HG02623 (cell line): ENCODE data around the gene ZNF548.
A peak's percentile ranks its signal among the peaks of the same experiment; 100 is the strongest.
"Not testable (repeated sequence)": the region's sequence is repeated elsewhere in the genome, so short reads cannot be mapped to it uniquely, and the experiment has no call there.

Experiments used
- ATAC-seq: cut with Tn5 transposase; IDR thresholded peaks from one replicate; pipeline ENCODE4 v1.9.1; 2021; ENCODE audit warnings: moderate library complexity; ENCODE audit not compliant: unreplicated experiment

ZNF548 gene

DNA sequence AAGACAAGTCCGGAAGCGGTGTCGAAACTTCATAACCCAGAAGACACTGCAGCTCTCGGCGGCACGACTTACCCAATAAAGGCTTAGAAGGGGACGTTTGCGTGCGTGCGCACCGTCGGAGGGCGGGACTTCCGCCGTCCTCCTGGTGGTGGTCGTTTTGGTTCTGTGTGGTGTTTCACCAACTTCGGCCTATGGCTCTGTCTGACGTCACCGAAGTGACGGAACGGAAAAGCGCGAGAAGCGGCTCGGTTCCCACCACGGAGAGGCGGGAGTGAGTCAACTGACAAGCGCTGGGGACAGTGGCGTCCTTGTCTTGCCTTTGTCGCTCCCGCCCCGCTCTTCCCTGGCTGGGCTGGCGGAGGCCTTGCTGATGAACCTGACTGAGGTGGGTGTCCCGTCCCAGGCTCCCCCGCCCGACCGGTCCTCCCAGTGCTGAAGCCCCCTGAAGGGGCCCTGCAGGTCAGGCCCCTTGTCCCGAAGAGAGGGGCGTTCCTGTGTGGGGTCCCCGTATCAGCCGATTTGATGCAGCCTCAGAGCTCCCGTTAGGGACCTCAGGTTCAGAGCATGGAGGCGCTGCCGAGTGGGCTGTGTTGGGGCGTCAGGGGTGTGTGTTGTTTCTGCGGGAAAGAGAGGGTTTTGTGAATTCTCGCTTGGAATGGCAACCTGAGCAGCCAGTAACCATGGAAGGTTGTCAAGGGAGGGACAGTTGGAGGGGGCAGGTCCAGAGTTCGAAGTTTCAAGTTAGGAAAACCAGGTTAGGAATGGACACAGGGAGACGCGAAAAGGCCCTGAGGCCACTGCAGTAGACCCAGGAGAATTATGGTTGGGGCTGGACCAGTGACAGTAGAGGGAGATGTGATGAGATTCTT is at the start of gene ZNF548:
Gene ZNF548, plus strand, starts transcription at position 125 of the 869 bp plus-strand sequence. Its CDS starts 246 bp downstream, at position 371.
- ATAC-seq = peak; percentile 89

DNA sequence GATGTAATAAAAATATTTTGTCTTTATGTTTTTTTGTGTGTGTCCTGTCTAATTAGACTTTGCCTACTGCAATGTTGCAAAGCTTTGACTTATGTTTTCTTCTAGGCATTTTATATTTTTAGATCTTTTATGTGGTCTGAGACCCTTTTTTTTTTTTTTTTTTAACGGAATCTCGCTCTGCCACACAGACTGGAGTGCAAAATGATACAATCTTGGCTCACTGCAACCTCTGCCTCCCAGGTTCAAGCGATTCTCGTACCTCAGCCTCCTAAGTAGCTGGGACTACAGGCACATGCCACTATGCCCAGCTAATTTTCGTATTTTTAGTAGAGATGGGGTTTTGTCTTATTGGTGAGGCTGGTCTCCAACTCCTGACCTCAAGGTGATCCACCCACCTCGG is 47.1 kb upstream of the ZNF548 start:
- no peak for ATAC-seq

DNA sequence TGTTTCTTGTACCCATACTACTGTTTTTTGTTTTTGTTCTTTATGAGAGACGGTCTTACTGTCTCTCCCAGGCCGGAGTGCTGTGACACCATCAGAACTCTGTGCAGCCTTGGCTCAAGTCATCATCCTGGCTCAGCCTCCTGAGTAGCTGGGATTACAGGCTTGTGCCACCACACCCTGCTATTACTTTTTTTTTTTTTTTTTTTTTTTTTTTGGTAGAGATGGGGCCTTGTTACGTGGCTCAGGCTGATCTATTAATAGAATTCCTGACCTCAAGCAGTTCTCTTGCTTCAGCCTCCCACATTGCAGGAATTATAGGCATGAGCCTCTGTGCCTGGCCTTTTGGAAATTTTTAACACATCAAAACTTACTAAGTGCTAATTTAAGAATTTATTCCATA is 41.5 kb upstream of the ZNF548 start:
- ATAC-seq = no peak

DNA sequence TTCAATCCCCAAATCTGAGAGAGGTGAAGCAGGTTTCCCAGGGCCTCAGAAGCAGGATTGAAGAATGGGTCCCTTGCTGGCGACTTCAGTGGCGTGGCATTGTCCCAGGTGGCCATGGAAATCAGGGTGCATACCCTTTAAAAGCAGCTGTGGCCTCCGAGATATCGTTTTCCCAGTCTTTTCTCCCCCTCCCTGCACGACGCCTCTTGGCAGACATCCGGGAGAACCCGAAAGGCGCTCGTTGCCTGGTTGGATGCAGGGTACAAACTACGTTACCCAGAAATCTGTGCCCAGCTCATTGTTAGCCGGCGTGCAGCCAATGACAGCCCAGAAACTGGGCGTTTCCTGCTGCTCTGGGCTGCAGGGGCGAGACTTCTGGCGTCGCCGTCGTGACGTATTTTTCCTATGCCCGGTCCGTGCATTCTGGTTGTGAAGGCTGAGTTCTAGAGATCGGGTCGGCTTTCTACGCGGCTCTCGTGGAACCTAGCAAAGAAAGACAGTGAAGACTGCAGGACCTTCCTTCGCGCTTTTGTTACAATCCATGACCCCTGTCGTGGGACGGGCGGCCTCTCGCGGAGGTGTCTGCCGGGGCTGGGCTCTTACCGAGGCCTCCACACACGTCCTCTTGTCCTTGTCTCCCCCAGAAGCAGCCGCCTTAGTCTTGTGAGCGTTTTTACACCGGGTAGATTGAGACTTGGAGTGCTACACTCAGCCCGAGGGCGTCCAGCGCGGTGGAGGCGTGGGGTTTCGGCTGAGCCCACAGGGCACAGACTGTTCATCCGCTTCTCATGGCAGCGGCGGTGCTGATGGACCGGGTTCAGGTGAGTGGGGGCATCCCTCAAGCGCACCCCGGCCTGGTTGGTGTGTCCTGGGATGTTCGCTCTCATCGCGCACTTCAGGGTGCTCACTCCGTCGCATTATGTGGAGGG is 38.5 kb upstream of the ZNF548 start, which contains the start of gene ZNF304:
Gene ZNF304, plus strand, starts transcription at position 395 of the 929 bp plus-strand sequence. Its CDS starts 394 bp downstream, at position 789.
- peak; percentile 87 for ATAC-seq

DNA sequence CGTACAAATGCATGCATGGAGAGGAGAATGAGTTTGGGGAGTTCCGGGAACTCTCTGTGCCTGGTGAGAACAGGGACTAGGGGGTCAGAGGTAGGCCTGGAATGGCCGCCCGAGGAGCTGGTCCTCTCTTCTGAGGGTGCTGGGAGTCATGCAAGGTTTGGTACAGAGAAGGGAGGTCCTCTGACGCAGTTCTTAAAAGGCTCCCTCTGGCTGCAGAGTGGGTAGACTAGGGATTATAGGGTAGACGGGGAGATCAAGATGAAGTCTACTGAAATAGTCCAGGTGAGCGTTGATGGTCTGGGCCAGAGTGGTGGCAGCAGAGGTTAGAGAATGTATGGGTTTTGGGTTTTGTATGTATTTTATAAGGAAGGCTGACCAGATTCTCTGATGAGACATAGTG is 37.8 kb upstream of the ZNF548 start:
- no peak for ATAC-seq

DNA sequence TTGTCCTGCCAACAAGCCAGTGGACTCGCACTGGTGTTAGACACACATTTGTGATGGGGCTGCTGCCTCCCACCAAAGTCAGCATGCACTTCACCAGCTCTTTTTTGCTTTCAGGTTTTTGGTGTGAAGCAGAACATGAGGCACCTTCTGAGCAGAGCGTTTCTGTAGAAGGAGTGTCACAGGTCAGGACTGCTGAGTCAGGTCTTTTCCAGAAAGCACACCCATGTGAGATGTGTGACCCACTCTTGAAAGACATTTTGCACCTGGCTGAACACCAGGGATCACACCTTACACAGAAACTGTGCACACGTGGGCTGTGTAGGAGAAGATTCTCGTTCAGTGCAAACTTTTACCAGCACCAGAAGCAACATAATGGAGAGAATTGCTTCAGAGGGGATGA is 33.7 kb upstream of the ZNF548 start:
- no peak for ATAC-seq

DNA sequence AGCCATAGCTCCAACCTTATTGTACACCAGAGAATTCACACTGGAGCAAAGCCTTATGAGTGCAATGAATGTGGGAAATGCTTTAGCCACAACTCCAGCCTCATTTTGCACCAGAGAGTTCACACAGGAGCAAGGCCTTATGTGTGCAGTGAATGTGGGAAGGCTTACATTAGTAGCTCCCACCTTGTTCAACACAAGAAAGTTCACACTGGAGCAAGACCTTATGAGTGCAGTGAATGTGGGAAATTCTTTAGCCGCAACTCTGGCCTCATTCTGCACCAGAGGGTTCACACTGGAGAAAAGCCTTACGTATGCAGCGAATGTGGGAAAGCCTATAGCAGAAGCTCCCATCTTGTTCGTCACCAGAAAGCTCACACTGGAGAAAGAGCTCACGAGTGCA is 32.2 kb upstream of the ZNF548 start:
- no peak for ATAC-seq

DNA sequence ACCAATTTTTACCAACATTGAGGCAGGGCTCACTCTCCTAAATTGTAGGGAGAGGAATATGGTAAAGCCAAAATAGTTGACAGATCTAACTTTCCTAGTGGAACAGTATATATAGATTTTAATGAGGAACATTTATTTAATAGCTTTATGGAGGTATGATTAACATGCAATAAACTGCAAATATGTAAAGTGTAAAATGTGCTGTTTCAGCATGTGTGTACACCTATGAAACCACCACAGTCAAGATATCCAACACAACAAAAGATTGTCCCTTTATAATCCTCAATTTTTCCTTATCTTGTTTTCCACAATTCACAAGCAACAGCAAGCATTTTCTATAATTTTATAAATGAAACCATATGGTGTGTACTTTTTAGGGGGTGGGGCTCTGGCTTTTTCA is 30.4 kb upstream of the ZNF548 start:
- ATAC-seq = no peak

DNA sequence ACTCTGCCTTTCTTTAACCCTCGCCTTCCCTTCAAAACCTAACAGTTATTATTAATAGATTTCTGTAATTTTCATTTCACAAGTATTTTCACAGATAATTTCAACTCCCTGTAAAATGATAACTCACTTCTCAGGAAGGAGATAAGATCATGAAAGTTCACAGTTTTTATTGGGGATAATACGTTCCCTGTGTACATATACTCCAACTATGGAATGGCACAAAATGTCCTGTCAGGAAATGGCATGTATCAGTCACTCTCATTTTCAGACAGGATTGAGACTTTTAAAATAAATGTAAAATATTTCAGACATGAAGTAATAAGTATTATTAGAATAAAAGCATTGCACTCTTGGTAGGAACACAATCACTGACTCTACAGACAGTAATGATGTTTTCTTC is 27.2 kb upstream of the ZNF548 start:
- ATAC-seq = no peak

DNA sequence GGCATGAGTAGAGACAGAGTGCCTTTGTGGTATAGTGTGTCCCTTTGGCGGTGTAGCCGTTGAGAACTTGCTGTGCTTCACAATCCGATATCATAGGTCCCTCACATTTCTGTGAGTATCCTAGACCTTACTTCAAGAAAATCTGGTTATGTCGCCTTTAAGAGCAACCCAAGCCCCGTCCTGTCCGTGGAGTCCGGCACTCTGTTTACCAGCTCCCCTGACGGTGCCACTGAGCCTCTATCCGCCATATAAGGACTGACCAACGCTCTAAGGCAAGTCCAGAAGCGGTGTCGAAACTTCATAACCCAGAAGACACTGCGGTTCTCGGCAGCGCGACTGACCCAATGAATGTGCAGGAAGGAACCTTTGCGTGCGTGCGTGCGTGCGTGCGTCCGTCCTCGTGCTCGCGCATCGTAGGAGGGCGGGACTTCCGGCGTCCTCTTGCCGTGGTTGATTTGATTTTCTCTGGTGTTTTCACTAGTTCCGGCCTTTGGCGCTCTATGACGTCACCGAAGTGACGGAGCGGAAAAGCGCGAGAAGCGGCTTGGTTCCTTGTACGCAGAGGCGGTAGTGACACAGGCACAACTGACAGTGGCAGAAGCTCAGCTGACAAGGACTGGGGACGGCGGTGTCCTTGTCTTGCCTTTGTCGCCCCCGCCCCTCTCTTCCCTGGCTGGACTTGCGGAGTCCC is 26.5 kb upstream of the ZNF548 start, which contains the start of the genes TRAPPC2B and ZNF547:
Gene TRAPPC2B, plus strand, starts transcription at position 555 of the 691 bp plus-strand sequence. CDS start 1,283 bp downstream, outside the sequence.
Gene ZNF547, plus strand, starts transcription at position 555 of the 691 bp plus-strand sequence. CDS start 5,005 bp downstream, outside the sequence.
- ATAC-seq = peak; percentile 94

DNA sequence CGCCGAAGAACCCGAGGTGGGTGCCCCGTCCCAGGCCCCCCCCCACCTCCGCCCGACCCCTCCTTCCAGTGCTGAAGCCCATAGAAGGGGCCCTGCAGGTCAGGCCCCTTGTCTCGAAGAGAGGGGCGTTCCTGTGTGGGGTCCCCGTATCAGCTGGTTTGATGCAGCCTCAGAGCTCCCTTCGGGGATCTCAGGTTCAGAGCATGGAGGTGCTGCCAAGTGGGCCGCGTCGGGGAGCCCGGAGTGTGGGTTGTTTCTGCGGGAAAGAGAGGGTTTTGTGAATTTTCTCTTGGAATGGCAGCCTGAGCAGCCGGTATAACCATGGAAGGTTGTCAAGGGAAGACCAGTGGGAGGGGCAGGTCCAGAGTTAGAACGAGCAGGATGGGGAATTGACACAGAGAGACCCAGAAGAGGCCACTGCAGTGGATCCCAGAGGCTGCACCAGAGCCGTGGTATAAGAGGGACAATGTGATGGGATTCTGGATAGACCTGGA is 25.9 kb upstream of the ZNF548 start:
- no peak for ATAC-seq

DNA sequence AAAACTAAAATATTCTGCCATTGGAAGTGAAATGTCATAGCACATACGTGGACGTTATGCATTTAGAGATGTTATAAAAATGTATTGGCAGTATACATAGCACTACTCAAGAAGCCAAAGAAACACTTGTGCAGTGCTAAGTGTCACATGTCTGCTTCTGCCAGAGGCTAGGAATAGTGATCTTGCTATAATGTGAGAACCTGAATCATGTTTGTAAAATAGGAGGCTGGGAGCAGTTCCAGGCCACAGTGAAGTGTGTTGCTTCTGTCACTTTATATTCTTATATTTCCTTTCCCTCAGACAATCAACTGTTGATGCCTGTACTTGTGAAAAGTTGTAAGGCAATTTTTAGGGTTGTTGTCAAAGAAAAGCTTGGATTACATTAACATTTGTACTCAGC is 22.9 kb upstream of the ZNF548 start:
- no peak for ATAC-seq

DNA sequence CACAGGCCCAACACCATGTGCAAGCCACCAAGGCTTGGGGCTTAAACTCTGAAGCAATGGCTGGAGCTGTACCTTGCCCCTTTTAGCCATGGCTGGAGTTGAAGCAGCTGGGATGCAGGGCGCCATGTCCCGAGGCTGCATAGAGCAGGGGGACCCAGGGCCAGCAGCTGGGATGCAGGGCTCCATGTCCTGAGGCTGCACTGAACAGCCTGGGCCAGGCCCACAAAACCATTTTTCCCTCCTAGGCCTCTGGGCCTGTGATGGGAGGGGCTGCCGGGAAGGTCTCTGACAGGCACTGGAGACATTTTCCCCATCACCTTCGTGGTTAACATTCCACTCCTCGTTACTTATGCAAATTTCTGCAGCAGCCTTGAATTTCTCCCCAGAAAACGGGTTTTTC is 15.5 kb upstream of the ZNF548 start:
- no peak for ATAC-seq

DNA sequence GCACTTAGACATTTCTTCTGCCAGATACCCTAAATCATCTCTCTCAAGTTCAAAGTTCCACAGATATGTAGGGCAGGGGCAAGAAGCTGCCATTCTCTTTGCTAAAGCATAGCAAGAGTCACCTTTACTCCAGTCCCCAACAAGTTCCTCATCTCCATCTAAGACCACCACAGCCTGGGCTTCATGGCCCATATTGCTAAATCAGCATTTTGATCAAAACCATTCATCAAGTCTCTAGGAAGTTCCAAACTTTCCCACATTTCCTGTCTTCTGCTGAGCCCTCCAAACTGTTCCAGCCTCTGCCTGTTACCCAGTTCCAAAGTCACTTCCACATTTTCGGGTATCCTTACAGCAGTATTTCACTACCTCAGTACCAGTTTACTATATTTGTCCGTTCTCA is 15.0 kb upstream of the ZNF548 start:
- not testable (repeated sequence) for ATAC-seq

DNA sequence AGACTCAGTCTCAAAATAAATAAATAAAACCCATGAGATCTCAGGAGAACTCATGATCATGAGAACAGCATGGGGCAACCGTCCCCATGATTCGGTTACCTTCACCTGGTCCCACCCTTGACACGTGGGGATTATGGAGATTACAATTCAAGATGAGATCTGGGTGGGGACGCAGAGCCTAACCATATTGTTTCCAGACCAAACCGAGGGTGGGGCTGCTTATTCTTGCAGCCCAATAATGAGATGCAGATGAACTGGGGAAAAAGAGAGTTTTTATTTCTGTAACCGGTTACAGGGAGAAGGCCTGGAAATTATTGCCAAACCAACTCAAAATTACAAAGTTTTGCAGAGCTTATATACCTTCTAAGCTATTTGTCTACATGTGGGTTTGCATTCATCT is 13.5 kb upstream of the ZNF548 start:
- no peak for ATAC-seq

DNA sequence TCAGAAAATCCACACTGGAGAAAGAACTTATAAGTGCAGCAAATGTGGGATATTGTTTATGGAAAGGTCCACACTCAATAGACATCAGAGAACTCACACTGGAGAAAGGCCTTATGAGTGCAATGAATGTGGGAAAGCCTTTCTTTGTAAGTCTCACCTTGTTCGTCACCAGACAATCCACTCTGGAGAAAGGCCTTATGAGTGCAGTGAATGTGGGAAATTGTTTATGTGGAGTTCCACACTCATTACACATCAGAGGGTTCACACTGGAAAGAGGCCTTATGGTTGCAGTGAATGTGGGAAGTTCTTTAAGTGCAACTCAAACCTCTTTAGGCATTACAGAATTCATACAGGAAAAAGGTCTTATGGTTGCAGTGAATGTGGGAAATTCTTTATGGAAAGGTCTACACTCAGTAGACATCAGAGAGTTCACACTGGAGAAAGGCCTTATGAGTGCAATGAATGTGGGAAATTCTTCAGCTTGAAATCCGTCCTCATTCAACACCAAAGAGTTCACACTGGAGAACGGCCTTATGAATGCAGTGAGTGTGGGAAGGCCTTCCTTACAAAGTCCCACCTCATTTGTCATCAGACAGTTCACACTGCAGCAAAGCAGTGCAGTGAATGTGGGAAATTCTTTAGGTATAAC is 12.0 kb upstream of the ZNF548 start:
- no peak for ATAC-seq

DNA sequence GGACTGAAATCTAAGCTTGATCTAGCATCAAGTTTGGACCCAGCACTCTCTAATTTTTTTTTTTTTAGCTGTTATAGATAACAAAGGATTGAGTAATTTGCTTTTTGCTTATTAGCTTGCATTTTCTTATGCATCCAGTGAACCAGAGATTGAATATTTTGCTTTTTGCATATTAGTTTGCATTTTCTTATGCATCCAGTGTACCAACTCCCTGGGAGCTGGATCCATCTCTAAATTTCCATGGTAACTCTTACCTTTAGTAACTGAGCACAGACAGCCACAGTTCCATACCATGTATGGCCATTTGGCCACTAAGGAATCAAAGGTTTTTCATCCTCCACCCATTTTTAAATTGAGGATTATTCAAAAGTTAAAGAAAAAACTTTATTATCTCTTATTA is 8.7 kb upstream of the ZNF548 start:
- no peak for ATAC-seq

DNA sequence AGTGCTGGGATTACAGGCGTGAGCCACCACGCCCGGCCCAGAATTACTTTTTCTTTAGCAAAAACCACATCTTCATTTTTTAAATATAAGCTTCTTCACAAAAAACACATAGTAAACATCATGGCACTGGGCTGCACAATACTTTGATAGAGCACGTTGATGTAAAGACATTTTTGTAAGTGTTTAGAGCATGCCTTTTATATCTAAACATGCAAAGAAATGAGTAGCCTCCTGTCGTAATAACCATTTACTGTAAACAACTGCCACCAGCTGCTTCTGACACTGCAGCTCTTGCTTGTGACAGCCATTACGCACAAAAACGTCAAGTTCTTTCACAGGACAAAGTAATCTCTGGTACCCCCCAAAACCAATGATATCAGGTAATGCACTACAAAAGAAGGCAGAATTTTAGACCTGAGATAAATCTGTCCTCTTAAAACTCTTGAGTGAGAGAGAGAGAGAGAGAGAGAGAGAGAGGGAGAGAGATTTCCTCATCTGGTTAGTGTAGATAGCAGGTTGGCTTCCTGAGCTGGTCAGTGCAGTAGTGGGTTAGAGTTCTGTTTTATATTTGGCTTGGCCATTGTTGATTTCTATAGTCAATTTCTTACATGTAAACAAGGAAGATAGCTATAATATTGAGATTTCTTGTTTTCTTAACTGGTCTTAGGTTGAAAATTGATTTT is 6.7 kb upstream of the ZNF548 start:
- ATAC-seq = no peak

DNA sequence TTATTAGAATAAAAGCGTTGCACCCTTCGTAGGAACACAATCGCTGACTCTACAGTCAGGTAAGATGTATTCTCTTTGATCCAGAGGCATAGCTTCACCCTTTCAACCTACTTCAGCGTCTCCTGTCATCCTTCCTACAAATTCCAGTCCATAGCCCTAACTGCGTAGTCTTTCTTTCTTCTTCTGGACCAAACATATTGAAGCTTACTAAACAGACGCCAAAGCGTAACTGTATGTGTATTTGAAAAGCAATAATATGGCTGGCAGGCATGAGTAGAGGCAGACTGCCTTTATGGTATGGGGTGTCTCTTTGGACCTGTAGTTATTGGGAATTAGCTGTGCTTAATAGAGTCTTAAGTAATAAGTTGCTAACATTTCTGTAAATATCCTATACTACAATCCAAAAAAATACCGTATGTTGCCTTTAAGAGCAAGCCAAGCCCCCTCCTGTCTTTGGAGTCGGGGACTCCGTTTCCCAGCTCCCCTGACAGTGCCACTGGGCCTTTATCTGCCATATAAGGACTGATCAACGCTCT is 392 bp upstream of the ZNF548 start:
- no peak for ATAC-seq
